ENCODE data around the gene GREB1. TPM values are rescaled to one million over a fixed set of nuclear protein-coding genes. Genes with fewer than 3 reads are reported as not detected.

The GREB1 gene
- total and polyA plus RNA-seq, 2 donors (not counting 1 experiment from before 2014, with no cell fraction given), result 0.04 to 0.39 TPM

DNA sequence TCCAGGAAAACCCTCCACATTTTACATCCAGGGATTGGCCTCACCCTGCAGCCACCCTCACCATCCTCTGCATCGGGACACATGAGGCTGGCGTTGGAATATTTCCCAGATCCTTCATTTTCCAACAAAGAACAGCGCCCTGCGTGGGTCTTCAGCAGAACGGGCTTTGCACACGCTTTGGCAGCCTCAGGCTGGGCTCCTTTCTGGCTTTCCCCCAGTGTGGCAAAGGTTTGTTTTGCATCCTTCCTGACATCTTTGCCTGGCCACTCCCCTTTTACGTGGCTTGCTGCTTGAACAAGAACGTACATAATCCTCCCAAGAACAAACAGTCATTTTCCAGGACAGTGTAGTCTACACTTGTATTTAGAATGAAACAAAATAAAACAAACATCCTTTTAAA is 25.6 kb upstream of the GREB1 start:
- Histone ChIP-seq H3K4me1 (ENCODE audit: control insufficient read depth in 2 of 2, insufficient read depth in 2 of 2, low read length in 2 of 2) (no peaks in the 10 kb centered on the region), H3K36me3 (replicated peaks in 1 of 2; ENCODE audit: control extremely low read depth in 1 of 2, control insufficient read depth in 1 of 2, extremely low read depth in 1 of 2, insufficient read depth in 2 of 2, low read length in 1 of 2) (no peaks in the 10 kb centered on the region), H3K4me3 (ENCODE audit: control extremely low read depth in 1 of 5, extremely low read depth in 1 of 5, insufficient read depth in 1 of 5, low read depth in 2 of 5, low read length in 4 of 5) (no peak overlapping the region), H3K27ac (ENCODE audit: low read length in 2 of 2) (no peak overlapping the region), H2AFZ (ENCODE audit: insufficient read depth, low read depth, low read length, poor library complexity, severe bottlenecking) (no peak overlapping the region), H3K27me3 (replicated peaks in 1 of 4; ENCODE audit: control extremely low read depth in 1 of 4, control insufficient read depth in 3 of 4, insufficient read depth in 4 of 4, low read length in 3 of 4) (peaks cover 0 to 3% (median 3%) of the 10 kb centered on the region in 4 experiments), H3K9ac (ENCODE audit: low read length) (no peak overlapping the region), H3K4me2 (replicated peaks; ENCODE audit: low read depth, low read length, poor library complexity, severe bottlenecking) (no peak overlapping the region), H3K9me3 (ENCODE audit: control extremely low read depth in 1 of 3, control insufficient read depth in 2 of 3, insufficient read depth in 1 of 3, low read length in 2 of 3) (no peaks in the 10 kb centered on the region), H4K20me1 (ENCODE audit: control insufficient read depth, insufficient read depth, low read length, poor library complexity, severe bottlenecking) (no peaks in the 10 kb centered on the region), H3K79me2 (ENCODE audit: control insufficient read depth, insufficient read depth, low read length) (no peaks in the 10 kb centered on the region)
- Mint-ChIP-seq H3K4me1 (no peaks in the 10 kb centered on the region), H3K27me3 (peaks cover 28% of the 10 kb centered on the region), H3K27ac (no peak overlapping the region), H3K4me3 (no peak overlapping the region), H3K9me3 (ENCODE audit: insufficient read depth) (no peaks in the 10 kb centered on the region)
- intact Hi-C loops (cut with micrococcal nuclease), result no loop called here
- DNase-seq (no peak), ATAC-seq (ENCODE audit: low read depth) (no peak)
- CTCF ChIA-PET, result no interaction called here
- POLR2A ChIA-PET, result no interaction called here
- WGBS (ENCODE audit: insufficient coverage), result 98% methylated on average over 6 of the region's 8 CpGs
- no peak for TF ChIP-seq EZH2 (IDR thresholded peaks at IDR 0.05; ENCODE audit: borderline replicate concordance, insufficient read depth, low read depth, low read length, poor library complexity, severe bottlenecking)
- TF ChIP-seq, protein P1, sequence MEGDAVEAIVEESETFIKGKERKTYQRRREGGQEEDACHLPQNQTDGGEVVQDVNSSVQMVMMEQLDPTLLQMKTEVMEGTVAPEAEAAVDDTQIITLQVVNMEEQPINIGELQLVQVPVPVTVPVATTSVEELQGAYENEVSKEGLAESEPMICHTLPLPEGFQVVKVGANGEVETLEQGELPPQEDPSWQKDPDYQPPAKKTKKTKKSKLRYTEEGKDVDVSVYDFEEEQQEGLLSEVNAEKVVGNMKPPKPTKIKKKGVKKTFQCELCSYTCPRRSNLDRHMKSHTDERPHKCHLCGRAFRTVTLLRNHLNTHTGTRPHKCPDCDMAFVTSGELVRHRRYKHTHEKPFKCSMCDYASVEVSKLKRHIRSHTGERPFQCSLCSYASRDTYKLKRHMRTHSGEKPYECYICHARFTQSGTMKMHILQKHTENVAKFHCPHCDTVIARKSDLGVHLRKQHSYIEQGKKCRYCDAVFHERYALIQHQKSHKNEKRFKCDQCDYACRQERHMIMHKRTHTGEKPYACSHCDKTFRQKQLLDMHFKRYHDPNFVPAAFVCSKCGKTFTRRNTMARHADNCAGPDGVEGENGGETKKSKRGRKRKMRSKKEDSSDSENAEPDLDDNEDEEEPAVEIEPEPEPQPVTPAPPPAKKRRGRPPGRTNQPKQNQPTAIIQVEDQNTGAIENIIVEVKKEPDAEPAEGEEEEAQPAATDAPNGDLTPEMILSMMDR (IDR thresholded peaks at IDR 0.05), result no peak

DNA sequence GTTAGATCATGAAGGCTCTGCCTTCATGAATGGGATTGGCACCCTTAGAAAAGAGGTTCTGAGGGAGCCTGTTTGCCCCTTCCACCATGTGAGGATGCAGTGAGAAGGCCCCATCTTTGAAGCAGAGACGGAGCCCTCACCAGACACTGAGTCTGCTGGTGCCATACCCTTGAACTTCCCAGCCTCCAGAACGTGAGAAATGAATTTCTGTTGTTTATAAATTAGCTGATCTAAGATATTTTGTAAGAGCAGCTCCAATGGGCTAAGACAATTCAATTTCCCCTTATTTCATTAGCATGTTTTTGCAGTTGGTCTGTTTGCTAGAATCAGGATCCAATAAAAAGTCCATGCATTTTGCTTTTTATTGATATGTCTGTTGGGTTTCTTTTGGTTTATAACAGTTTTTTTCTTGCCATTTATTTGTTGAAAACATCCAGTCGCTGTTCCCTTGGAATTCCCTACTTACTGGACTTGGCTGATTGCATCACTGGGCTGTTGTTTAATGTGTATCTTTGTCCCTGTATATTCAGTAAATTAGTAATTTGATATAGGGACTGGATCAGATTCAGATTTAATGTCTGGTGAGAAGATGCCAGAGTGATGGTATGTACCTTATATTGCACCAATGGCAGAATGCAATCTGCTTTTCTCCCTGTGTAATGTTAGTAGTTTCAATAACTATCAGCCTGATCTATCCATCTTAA is 24.0 kb upstream of the GREB1 start:
- Histone ChIP-seq H3K27ac (ENCODE audit: low read length in 2 of 2) (no peak overlapping the region), H3K4me3 (ENCODE audit: control extremely low read depth in 1 of 5, extremely low read depth in 1 of 5, insufficient read depth in 1 of 5, low read depth in 2 of 5, low read length in 4 of 5) (no peak overlapping the region), H3K79me2 (ENCODE audit: control insufficient read depth, insufficient read depth, low read length) (no peaks in the 10 kb centered on the region), H4K20me1 (ENCODE audit: control insufficient read depth, insufficient read depth, low read length, poor library complexity, severe bottlenecking) (no peaks in the 10 kb centered on the region), H3K36me3 (replicated peaks in 1 of 2; ENCODE audit: control extremely low read depth in 1 of 2, control insufficient read depth in 1 of 2, extremely low read depth in 1 of 2, insufficient read depth in 2 of 2, low read length in 1 of 2) (no peaks in the 10 kb centered on the region), H3K27me3 (replicated peaks in 1 of 4; ENCODE audit: control extremely low read depth in 1 of 4, control insufficient read depth in 3 of 4, insufficient read depth in 4 of 4, low read length in 3 of 4) (peaks cover 0 to 3% (median 1%) of the 10 kb centered on the region in 4 experiments), H3K4me2 (replicated peaks; ENCODE audit: low read depth, low read length, poor library complexity, severe bottlenecking) (no peak overlapping the region), H3K9ac (ENCODE audit: low read length) (no peak overlapping the region), H3K9me3 (ENCODE audit: control extremely low read depth in 1 of 3, control insufficient read depth in 2 of 3, insufficient read depth in 1 of 3, low read length in 2 of 3) (no peaks in the 10 kb centered on the region), H3K4me1 (ENCODE audit: control insufficient read depth in 2 of 2, insufficient read depth in 2 of 2, low read length in 2 of 2) (no peaks in the 10 kb centered on the region), H2AFZ (ENCODE audit: insufficient read depth, low read depth, low read length, poor library complexity, severe bottlenecking) (no peak overlapping the region)
- WGBS (ENCODE audit: insufficient coverage), result 92% methylated on average over 2 of the region's 3 CpGs
- TF ChIP-seq, protein P1 (IDR thresholded peaks at IDR 0.05), result no peak
- no peak for TF ChIP-seq EZH2 (IDR thresholded peaks at IDR 0.05; ENCODE audit: borderline replicate concordance, insufficient read depth, low read depth, low read length, poor library complexity, severe bottlenecking)
- no peaks in the 10 kb centered on the region for H3K4me1 Mint-ChIP-seq
- H3K4me3 Mint-ChIP-seq, result no peak overlapping the region
- ATAC-seq (ENCODE audit: low read depth) (no peak), DNase-seq (no peak)
- no peak overlapping the region for H3K27ac Mint-ChIP-seq
- CTCF ChIA-PET, result no interaction called here
- H3K9me3 Mint-ChIP-seq (ENCODE audit: insufficient read depth), result no peaks in the 10 kb centered on the region
- POLR2A ChIA-PET, result no interaction called here
- intact Hi-C loops (cut with micrococcal nuclease), result no loop called here
- H3K27me3 Mint-ChIP-seq, result peaks cover 24% of the 10 kb centered on the region

All from B cell (primary cell).